HG03558 (cell line): ENCODE measurements around the gene PRPF6.
"Not testable (repeated sequence)": the region's sequence is repeated elsewhere in the genome, so short reads cannot be mapped to it uniquely, and the experiment has no call there.

Source experiments
- ATAC-seq: cut with Tn5 transposase; IDR thresholded peaks from one replicate; pipeline ENCODE4 v1.9.1; 2021; ENCODE audit warnings: moderate number of reproducible peaks; ENCODE audit not compliant: unreplicated experiment; ENCODE audit errors: extremely low read depth

PRPF6 gene

GRCh38 chr20:63972312-63973159 is 8.4 kb upstream of the PRPF6 start:
- no peak for ATAC-seq

- ATAC-seq, result no peak
Observed at GRCh38 chr20:63973160-63973479, 7.8 kb upstream of the PRPF6 start.

- no peak for ATAC-seq
Observed at GRCh38 chr20:63973636-63974401, 7.1 kb upstream of the PRPF6 start.

GRCh38 chr20:63974402-63975200 is 6.3 kb upstream of the PRPF6 start:
- ATAC-seq, result no peak

GRCh38 chr20:63976511-63976910 is 4.4 kb upstream of the PRPF6 start:
- ATAC-seq, result not testable (repeated sequence)

GRCh38 chr20:63976980-63977738 is 3.8 kb upstream of the PRPF6 start:
- ATAC-seq, result no peak

GRCh38 chr20:63977739-63978276 is 3.1 kb upstream of the PRPF6 start:
- no peak for ATAC-seq

- no peak for ATAC-seq
Observed at GRCh38 chr20:63978319-63979228, 2.4 kb upstream of the PRPF6 start.

GRCh38 chr20:63979229-63979556 is 1.7 kb upstream of the PRPF6 start:
- ATAC-seq, result no peak

GRCh38 chr20:63979557-63980316 is 1.2 kb upstream of the PRPF6 start, which contains the start of gene SAMD10:
TSS of gene SAMD10 (minus strand) at chr20:63979642. CDS start at chr20:63979467, 175 bp downstream.
- no peak for ATAC-seq

- no peak for ATAC-seq
Observed at GRCh38 chr20:63980317-63980805, 571 bp upstream of the PRPF6 start.

GRCh38 chr20:63982937-63983336 is 2.0 kb downstream of the PRPF6 start:
- ATAC-seq, result no peak

GRCh38 chr20:64000906-64001305 is 20.0 kb downstream of the PRPF6 start:
- no peak for ATAC-seq

- ATAC-seq, result no peak
Observed at GRCh38 chr20:64001607-64002011, 20.7 kb downstream of the PRPF6 start.

- no peak for ATAC-seq
Observed at GRCh38 chr20:64003960-64004725, 23.2 kb downstream of the PRPF6 start.

GRCh38 chr20:64005394-64005793 is 24.5 kb downstream of the PRPF6 start:
- no peak for ATAC-seq

- ATAC-seq, result no peak
Observed at GRCh38 chr20:64006490-64006889, 25.6 kb downstream of the PRPF6 start.
